NCI-H146 (cell line): ENCODE results near the gene PAX4.

Experiments used
- DNase-seq: peaks from one replicate; lab custom pipeline; 2025; lab: John Stamatoyannopoulos, UW

PAX4 gene

GRCh38 chr7:127618042-127618441 is at the start of gene PAX4:
TSS of gene PAX4 (minus strand) at chr7:127618142. CDS start at chr7:127615928, 2,214 bp downstream.
- no peak for DNase-seq

- DNase-seq = no peak
These were observed 49.2 kb upstream of the PAX4 start for GRCh38 chr7:127667017-127667670.

- DNase-seq = no peak
These were observed 48.7 kb upstream of the PAX4 start for GRCh38 chr7:127666602-127667001.

GRCh38 chr7:127665922-127666321 is 48.0 kb upstream of the PAX4 start:
- peak; percentile 87 for DNase-seq

GRCh38 chr7:127658970-127659630 is 41.2 kb upstream of the PAX4 start:
- no peak for DNase-seq

GRCh38 chr7:127657500-127657899 is 39.6 kb upstream of the PAX4 start:
- no peak for DNase-seq

GRCh38 chr7:127655720-127656119 is 37.8 kb upstream of the PAX4 start:
- no peak for DNase-seq

GRCh38 chr7:127654404-127655394 is 36.8 kb upstream of the PAX4 start:
- DNase-seq = no peak

GRCh38 chr7:127653396-127653795 is 35.5 kb upstream of the PAX4 start:
- no peak for DNase-seq

GRCh38 chr7:127652333-127653248 is 34.6 kb upstream of the PAX4 start:
- peak; percentile 56 for DNase-seq

GRCh38 chr7:127651556-127652332 is 33.8 kb upstream of the PAX4 start, which contains the start of gene SND1:
TSS of gene SND1 (plus strand) at chr7:127652194. CDS start at chr7:127652374, 180 bp downstream.
- DNase-seq = peak; percentile 99

- DNase-seq = no peak
These were observed 33.1 kb upstream of the PAX4 start for GRCh38 chr7:127650847-127651555.

- no peak for DNase-seq
These were observed 31.0 kb upstream of the PAX4 start for GRCh38 chr7:127648986-127649385.

GRCh38 chr7:127647636-127648035 is 29.7 kb upstream of the PAX4 start:
- DNase-seq = no peak

GRCh38 chr7:127644484-127644883 is 26.5 kb upstream of the PAX4 start:
- no peak for DNase-seq

GRCh38 chr7:127638197-127638596 is 20.3 kb upstream of the PAX4 start:
- DNase-seq = no peak

GRCh38 chr7:127635659-127636285 is 17.8 kb upstream of the PAX4 start:
- no peak for DNase-seq

- no peak for DNase-seq
These were observed 14.5 kb upstream of the PAX4 start for GRCh38 chr7:127632276-127632910.
